IMR-90 (cell line): Measurements from ENCODE around the gene DIP2C. TPM values are rescaled to one million over a fixed set of nuclear protein-coding genes. Genes with fewer than 3 reads are reported as not detected.

ENCODE experiments used
- ATAC-seq: fragments of 200-7000 bp; cut with Tn5 transposase; 2 replicates; pipeline ENCODE4 v1.9.1; 2020; ENCODE audit warnings: low read depth, mild to moderate bottlenecking, moderate library complexity
- BruUV-seq: library from RNA; stranded (reverse); fragments of 400-500 nt; replicated peaks from 2 replicates; lab custom pipeline; 2021; lab: Mats Ljungman, UMichigan
- CTCF ChIA-PET: fragments of 300-600 bp; formaldehyde crosslinking; extraction: SDS; loops from one replicate; lab custom pipeline; 2021; ENCODE audit warnings: antibody characterized with exemption; lab: Yijun Ruan, JAX
- POLR2A ChIA-PET: fragments of 300-600 bp; sonication (Branson Sonifier 250); formaldehyde crosslinking; loops from one replicate; lab custom pipeline; 2022; ENCODE audit warnings: antibody characterized with exemption; ENCODE audit not compliant: unreplicated experiment; lab: Charles Lee
- DNase-seq: peaks from one replicate; pipeline ENCODE4 v3.0.0; 2013
- H2AFZ ChIP-seq: replicated peaks from 2 replicates; pipeline ENCODE3; 2013; ENCODE audit warnings: low read length, mild to moderate bottlenecking; ENCODE audit not compliant: poor library complexity
- H2AK5ac ChIP-seq: 2 replicates; pipeline ENCODE4 v1.6.1; 2013; ENCODE audit warnings: low read depth, low read length, inconsistent platforms
- H2AK9ac ChIP-seq: replicated peaks from 2 replicates; pipeline ENCODE3; 2013; ENCODE audit warnings: mild to moderate bottlenecking, low read depth, low read length, moderate library complexity; ENCODE audit not compliant: poor library complexity
- H2BK120ac ChIP-seq: 2 replicates; pipeline ENCODE4 v1.6.1; 2013; ENCODE audit warnings: low read depth, low read length, inconsistent platforms
- H2BK15ac ChIP-seq: 3 replicates; pipeline ENCODE4 v1.6.1; 2013; ENCODE audit warnings: low read depth, low read length, inconsistent platforms
- H2BK20ac ChIP-seq: 2 replicates; pipeline ENCODE4 v1.6.1; 2013; ENCODE audit warnings: low read depth, mild to moderate bottlenecking, inconsistent platforms, low read length, moderate library complexity
- H2BK5ac ChIP-seq: 2 replicates; pipeline ENCODE4 v1.6.1; 2013; ENCODE audit warnings: mild to moderate bottlenecking, low read depth, low read length, inconsistent platforms; ENCODE audit not compliant: poor library complexity, severe bottlenecking
- H3K14ac ChIP-seq: replicated peaks from 2 replicates; pipeline ENCODE4 v1.6.1; 2013; ENCODE audit warnings: low read depth, low read length, inconsistent platforms
- H3K18ac ChIP-seq: 2 replicates; pipeline ENCODE4 v1.6.1; 2013; ENCODE audit warnings: low read depth, low read length, control low read depth
- H3K23ac ChIP-seq: 2 replicates; pipeline ENCODE4 v1.6.1; 2013; ENCODE audit warnings: low read depth, low read length, inconsistent platforms
- H3K27ac ChIP-seq: 2 replicates; pipeline ENCODE4 v1.5.1; 2013; ENCODE audit warnings: mild to moderate bottlenecking, control low read depth, low read length; ENCODE audit not compliant: insufficient read depth
- H3K27me3 ChIP-seq: 2 replicates; pipeline ENCODE4 v1.6.1; 2013; ENCODE audit warnings: low read length; ENCODE audit not compliant: control insufficient read depth, insufficient read depth
- H3K36me3 ChIP-seq: 2 replicates; pipeline ENCODE4 v1.6.1; 2013; ENCODE audit warnings: low read length, mixed read lengths; ENCODE audit not compliant: control insufficient read depth, insufficient read depth
- H3K4ac ChIP-seq: 2 replicates; pipeline ENCODE4 v1.6.1; 2013; ENCODE audit warnings: low read depth, low read length, inconsistent platforms
- H3K4me1 ChIP-seq: 2 replicates; pipeline ENCODE4 v1.6.1; 2013; ENCODE audit warnings: low read length, mixed read lengths; ENCODE audit not compliant: control insufficient read depth, insufficient read depth
- H3K4me2 ChIP-seq: 2 replicates; pipeline ENCODE4 v1.6.1; 2013; ENCODE audit warnings: low read depth, mild to moderate bottlenecking, control low read depth, low read length, moderate library complexity
- H3K4me3 ChIP-seq: 2 replicates; pipeline ENCODE4 v1.5.1; 2013; ENCODE audit warnings: low read depth, mild to moderate bottlenecking, control low read depth, low read length, moderate library complexity; ENCODE audit not compliant: insufficient read depth
- H3K56ac ChIP-seq: 2 replicates; pipeline ENCODE4 v1.6.1; 2013; ENCODE audit warnings: low read length, inconsistent platforms; ENCODE audit not compliant: insufficient read depth; ENCODE audit errors: extremely low read depth
- H3K79me1 ChIP-seq, 2 experiments: 2 replicates each; pipeline ENCODE4 v1.6.1; 2013; ENCODE audit warnings: low read length in 2 of 2, inconsistent platforms in 1 of 2, low read depth in 1 of 2
- H3K9ac ChIP-seq: 2 replicates; pipeline ENCODE4 v1.6.1; 2013; ENCODE audit warnings: low read depth, low read length, control low read depth
- H3K9me1 ChIP-seq: 2 replicates; pipeline ENCODE4 v1.6.1; 2013; ENCODE audit warnings: low read length, inconsistent platforms; ENCODE audit not compliant: insufficient read depth
- H3K9me3 ChIP-seq: 2 replicates; pipeline ENCODE4 v1.6.1; 2013; ENCODE audit warnings: low read length; ENCODE audit not compliant: control insufficient read depth, insufficient read depth
- H4K20me1 ChIP-seq: 2 replicates; pipeline ENCODE4 v1.6.1; 2013; ENCODE audit warnings: low read length, inconsistent platforms; ENCODE audit not compliant: insufficient read depth
- H4K5ac ChIP-seq: 2 replicates; pipeline ENCODE4 v1.6.1; 2013; ENCODE audit warnings: mild to moderate bottlenecking, low read depth, low read length, control low read depth
- H4K8ac ChIP-seq, 2 experiments: 2 replicates each; pipeline ENCODE4 v1.6.1; 2013; ENCODE audit warnings: low read depth in 2 of 2, low read length in 2 of 2, control low read depth in 1 of 2, inconsistent platforms in 1 of 2
- H4K91ac ChIP-seq: 2 replicates; pipeline ENCODE4 v1.6.1; 2013; ENCODE audit warnings: low read depth, low read length, inconsistent platforms; ENCODE audit not compliant: insufficient read depth
- MXI1 ChIP-seq: IDR thresholded peaks from 2 replicates; pipeline ENCODE4 v1.6.1; 2012; ENCODE audit warnings: low read depth, mild to moderate bottlenecking, low read length, moderate library complexity, borderline replicate concordance
- WGBS, 2 experiments: methylation state at CpG; one replicate each; pipeline versions ENCODE4 v1.1.5 to v1.1.7; 2013; ENCODE audit warnings: missing lambda C conversion rate in 2 of 2; ENCODE audit not compliant: insufficient read length in 1 of 2; ENCODE audit errors: extremely low coverage in 2 of 2; 5-methylcytosine and 5-hydroxymethylcytosine counted together
- dilution Hi-C: fragments of 300-500 bp; cut with HindIII; formaldehyde crosslinking; loops from one replicate; pipeline ENCODE4 v1.14.3; 2018; ENCODE audit warnings: low sequenced_read_pairs; ENCODE audit not compliant: unreplicated experiment
- in situ Hi-C: fragments of 300-500 bp; cut with MboI; formaldehyde crosslinking; loops from 3 replicates; pipeline ENCODE4 v1.14.3; 2019; ENCODE audit warnings: low sequenced_read_pairs, inconsistent platforms, mixed read lengths
- intact Hi-C: fragments of 100-400 bp; cut with micrococcal nuclease; formaldehyde crosslinking; loops from 2 replicates; pipeline ENCODE4 v1.10.0; 2022
- polyA plus RNA-seq, 3 experiments: library from polyadenylated mRNA; depleted of rRNA; stranded (reverse); fragments of >200 nt; gene quantifications; 2 replicates each; pipeline ENCODE4 v1.2.3, GENCODE V29; 2012; ENCODE audit warnings: low replicate concordance in 1 of 3
- total RNA-seq: library from RNA; depleted of rRNA; stranded (reverse); fragments of >200 nt; gene quantifications from 2 replicates; pipeline ENCODE4 v1.2.3, GENCODE V29; 2012

The DIP2C gene
- total and polyA plus RNA-seq, 2 of the 4 experiments (the other 2 are of a cell fraction): 8.6 to 17.3 TPM

DNA sequence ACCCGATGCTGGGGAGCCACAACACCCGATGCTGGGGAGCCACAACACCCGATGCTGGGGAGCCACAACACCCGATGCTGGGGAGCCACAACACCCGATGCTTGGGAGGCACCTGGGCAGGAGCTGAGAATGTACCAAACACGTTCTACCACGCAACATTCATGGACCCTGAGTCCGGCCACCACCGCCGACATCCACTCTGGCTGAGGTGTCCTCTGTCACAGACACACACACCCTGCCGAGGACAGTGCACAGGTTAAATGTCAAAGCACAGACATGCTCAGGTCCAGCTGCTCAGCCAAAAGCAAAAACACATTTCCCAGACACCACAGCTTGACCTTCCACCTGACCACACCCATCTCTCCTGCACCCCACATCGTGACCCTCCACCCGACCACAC lies 148.4 kb downstream of the DIP2C start:
- BruUV-seq: no TSS peak
- H2BK120ac ChIP-seq: no peak overlapping the region
- peaks cover 58% of the 10 kb centered on the region for H3K9me1 ChIP-seq
- no peak overlapping the region for H3K9ac ChIP-seq
- peaks cover 4% of the 10 kb centered on the region for H3K4me1 ChIP-seq
- ChIA-PET CTCF (no interaction called here), POLR2A (no interaction called here)
- H2BK20ac ChIP-seq: no peak overlapping the region
- DNase-seq: no peak
- no peaks in the 10 kb centered on the region for H3K27me3 ChIP-seq
- H3K27ac ChIP-seq: no peak overlapping the region
- dilution Hi-C loops: no loop called here
- no peak overlapping the region for H2AK9ac ChIP-seq
- no peak overlapping the region for H3K18ac ChIP-seq
- no peak overlapping the region for H3K14ac ChIP-seq
- no peak overlapping the region for H3K4me3 ChIP-seq
- H2BK5ac ChIP-seq: no peak overlapping the region
- 0 out of 2 replicates have a peak, but pooled peaks cover 2% of the 10 kb centered on the region for H3K36me3 ChIP-seq
- no peak overlapping the region for H2AK5ac ChIP-seq
- in situ Hi-C loops: no loop called here
- 100% methylated on average over 9 of the region's 13 CpGs; no CpG with 5 or more reads in 1 of the 2 experiments for WGBS, 2 experiments
- no peak overlapping the region for H3K56ac ChIP-seq
- no peaks in the 10 kb centered on the region for H3K9me3 ChIP-seq
- intact Hi-C loops: no loop called here
- no peak overlapping the region for H4K5ac ChIP-seq
- H3K79me1 ChIP-seq: peaks cover 58 to 98% of the 10 kb centered on the region in 2 experiments
- H3K23ac ChIP-seq: no peak overlapping the region
- peaks cover 85% of the 10 kb centered on the region for H4K20me1 ChIP-seq
- H2AFZ ChIP-seq: no peak overlapping the region
- H2BK15ac ChIP-seq: no peak overlapping the region
- H4K8ac ChIP-seq: no peak overlapping the region
- H3K4me2 ChIP-seq: no peak overlapping the region
- no peak for TF ChIP-seq MXI1
- no peak overlapping the region for H4K91ac ChIP-seq
- H3K4ac ChIP-seq: no peak overlapping the region
- ATAC-seq: no peak
